Right atrium auricular region (tissue), 2 donors: Measurements from ENCODE around the gene WWOX. TPM values are rescaled to one million over a fixed set of nuclear protein-coding genes. Genes with fewer than 3 reads are reported as not detected.

ENCODE experiments used
- DNase-seq: peaks from one replicate; pipeline ENCODE4 v3.0.0-alpha.2; 2019; ENCODE audit warnings: low spot score
- H3K27ac ChIP-seq, 2 donors: fragments of 200-600 bp; sonication (generic); 1 replicate in 1 of 2; 2 replicates in 1 of 2; pipeline ENCODE4 v1.5.1; 2016 to 2019
- H3K27me3 ChIP-seq, 2 donors: fragments of 200-600 bp; sonication (generic); one replicate each; pipeline versions ENCODE4 v1.5.1 to v1.6.0; 2017 to 2019
- H3K36me3 ChIP-seq: fragments of 200-600 bp; sonication (generic); one replicate; pipeline ENCODE4 v1.5.1; 2016
- H3K4me1 ChIP-seq, 2 donors: fragments of 200-600 bp; sonication (generic); one replicate each; pipeline versions ENCODE4 v1.5.1 to v1.6.0; 2017 to 2019
- H3K4me3 ChIP-seq, 2 donors: fragments of 200-600 bp; sonication (generic); 1 replicate in 1 of 2; 2 replicates in 1 of 2; pipeline ENCODE4 v1.5.1; 2017 to 2019; ENCODE audit warnings: mild to moderate bottlenecking in 1 of 2, moderate library complexity in 1 of 2
- H3K9me3 ChIP-seq, 2 donors: fragments of 200-600 bp; sonication (generic); one replicate each; pipeline ENCODE4 v1.5.1; 2019
- total RNA-seq, 2 donors: library from RNA; depleted of rRNA; stranded (reverse); fragments of >200 nt; gene quantifications; one replicate each; pipeline ENCODE4 v1.1.0, GENCODE V29; 2016
- TF ChIP-seq, protein P1 (sequence below), 2 donors: fragments of 200-600 bp; sonication (generic); IDR thresholded peaks; one replicate each; pipeline ENCODE4 v1.5.1; 2019; ENCODE audit warnings: antibody characterized with exemption in 2 of 2

WWOX gene
- total RNA-seq, 2 donors from 2014 or later: 14.8 to 20.8 TPM

DNA sequence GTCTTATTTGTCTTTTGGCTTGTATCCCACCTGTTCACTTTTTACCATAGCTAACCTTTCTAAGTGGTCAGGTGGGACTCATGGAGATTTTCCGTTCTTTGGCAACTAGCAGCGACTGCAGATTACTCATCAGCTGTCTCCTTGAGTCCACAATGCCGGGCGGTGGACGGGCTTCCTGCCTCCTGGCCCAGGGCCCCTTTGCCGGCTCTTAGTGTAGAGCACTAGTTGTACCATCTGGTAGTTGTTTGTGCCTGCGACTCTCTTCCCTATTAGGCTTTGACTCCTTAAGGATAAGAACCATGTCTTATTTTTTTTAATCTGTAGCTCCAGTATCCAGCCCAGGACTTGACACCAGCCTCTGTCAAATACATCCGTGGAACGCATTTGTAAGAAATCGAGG lies 399.9 kb downstream of the WWOX start:
- Histone ChIP-seq H3K27ac (no peak overlapping the region), H3K4me3 (no peak overlapping the region), H3K9me3 (no peaks in the 10 kb centered on the region), H3K27me3 (no peaks in the 10 kb centered on the region), H3K36me3 (no peaks in the 10 kb centered on the region), H3K4me1 (no peaks in the 10 kb centered on the region)
- TF ChIP-seq, protein P1, sequence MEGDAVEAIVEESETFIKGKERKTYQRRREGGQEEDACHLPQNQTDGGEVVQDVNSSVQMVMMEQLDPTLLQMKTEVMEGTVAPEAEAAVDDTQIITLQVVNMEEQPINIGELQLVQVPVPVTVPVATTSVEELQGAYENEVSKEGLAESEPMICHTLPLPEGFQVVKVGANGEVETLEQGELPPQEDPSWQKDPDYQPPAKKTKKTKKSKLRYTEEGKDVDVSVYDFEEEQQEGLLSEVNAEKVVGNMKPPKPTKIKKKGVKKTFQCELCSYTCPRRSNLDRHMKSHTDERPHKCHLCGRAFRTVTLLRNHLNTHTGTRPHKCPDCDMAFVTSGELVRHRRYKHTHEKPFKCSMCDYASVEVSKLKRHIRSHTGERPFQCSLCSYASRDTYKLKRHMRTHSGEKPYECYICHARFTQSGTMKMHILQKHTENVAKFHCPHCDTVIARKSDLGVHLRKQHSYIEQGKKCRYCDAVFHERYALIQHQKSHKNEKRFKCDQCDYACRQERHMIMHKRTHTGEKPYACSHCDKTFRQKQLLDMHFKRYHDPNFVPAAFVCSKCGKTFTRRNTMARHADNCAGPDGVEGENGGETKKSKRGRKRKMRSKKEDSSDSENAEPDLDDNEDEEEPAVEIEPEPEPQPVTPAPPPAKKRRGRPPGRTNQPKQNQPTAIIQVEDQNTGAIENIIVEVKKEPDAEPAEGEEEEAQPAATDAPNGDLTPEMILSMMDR (IDR thresholded peaks at IDR 0.05): no peak
- DNase-seq: no peak

DNA sequence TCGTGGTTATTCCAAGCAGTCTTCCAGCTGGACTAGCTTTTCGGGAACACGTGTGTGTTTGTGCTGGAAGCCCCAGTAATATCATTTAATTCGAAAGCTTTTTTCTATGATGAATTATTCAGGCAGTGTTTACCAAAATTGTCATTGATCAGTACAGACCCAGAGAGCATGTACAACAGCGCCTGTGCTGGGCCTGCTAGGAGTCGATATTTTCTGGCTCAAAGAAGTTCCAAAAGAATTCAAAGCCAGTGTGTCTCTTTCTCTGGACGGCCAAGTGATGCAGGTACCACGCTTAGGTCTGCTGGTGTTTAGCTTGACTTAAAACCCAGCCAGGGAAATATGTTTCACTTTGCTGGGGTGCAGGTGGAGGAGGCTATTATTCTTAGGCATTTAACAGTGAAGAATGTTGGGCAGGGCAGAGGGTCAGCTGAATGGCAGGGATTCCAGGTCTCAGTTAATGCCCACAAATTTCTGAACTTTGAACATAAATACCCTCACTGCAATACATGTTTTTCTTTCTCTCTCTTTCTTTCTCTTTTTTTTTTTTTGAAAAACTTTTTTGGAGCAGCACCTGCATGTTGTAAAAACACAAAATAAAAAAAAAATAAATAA lies 401.3 kb downstream of the WWOX start:
- Histone ChIP-seq H3K4me3 (no peak overlapping the region), H3K27me3 (no peaks in the 10 kb centered on the region), H3K4me1 (peaks cover 0 to 8% of the 10 kb centered on the region in 2 donors), H3K9me3 (no peaks in the 10 kb centered on the region), H3K36me3 (no peaks in the 10 kb centered on the region), H3K27ac (no peak overlapping the region)
- DNase-seq: no peak
- TF ChIP-seq, protein P1 (IDR thresholded peaks at IDR 0.05): no peak

DNA sequence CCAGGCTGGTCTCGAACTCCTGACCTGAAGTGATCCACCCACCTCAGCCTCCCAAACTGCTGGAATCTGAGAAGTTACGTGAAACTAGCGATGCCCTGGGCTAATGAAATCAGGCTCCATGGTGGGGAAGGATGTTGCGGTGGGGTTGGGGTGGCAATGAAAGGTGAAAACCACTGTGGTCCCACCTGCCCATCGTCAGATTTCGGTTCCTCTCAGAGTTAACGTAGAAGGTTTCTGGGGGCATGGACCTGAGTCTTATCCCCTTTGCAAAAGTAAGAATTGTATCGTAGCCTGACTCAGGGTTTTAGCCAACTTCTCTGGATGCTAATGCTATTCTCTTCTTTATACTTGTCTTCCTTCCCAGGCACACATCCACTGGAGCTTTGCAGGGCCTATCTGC lies 402.3 kb downstream of the WWOX start:
- no peaks in the 10 kb centered on the region for H3K27me3 ChIP-seq
- no peaks in the 10 kb centered on the region for H3K9me3 ChIP-seq
- no peak overlapping the region for H3K27ac ChIP-seq
- no peak for DNase-seq
- H3K4me3 ChIP-seq: no peak overlapping the region
- H3K4me1 ChIP-seq: peaks cover 0 to 11% of the 10 kb centered on the region in 2 donors
- no peaks in the 10 kb centered on the region for H3K36me3 ChIP-seq
- TF ChIP-seq, protein P1 (IDR thresholded peaks at IDR 0.05): no peak

DNA sequence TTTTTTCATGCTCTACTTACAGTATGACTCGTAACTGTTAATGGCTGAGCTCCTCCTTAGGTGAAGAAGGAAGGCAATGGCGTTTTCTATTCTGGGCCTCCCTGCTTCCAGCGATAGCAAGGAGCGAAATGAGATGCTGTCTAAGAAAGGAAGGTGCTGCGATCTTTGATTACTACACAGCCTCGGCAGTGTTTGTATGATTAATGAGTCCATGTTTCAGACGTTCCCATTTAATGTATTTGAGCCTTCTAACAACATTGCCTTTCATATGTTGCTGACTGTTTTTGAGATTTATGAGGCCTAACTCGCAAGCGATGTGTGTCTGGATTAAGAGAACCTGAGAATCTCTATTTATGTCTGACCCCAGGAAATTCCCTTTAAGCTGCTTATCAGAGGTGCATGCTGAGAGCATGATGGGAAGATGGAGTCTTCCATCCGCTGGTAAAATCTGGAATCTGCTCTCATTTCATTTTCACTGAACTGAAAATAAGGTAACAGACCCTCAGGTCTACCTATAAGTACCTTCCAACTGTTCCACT lies 403.4 kb downstream of the WWOX start:
- no peaks in the 10 kb centered on the region for H3K9me3 ChIP-seq
- TF ChIP-seq, protein P1 (IDR thresholded peaks at IDR 0.05): no peak
- no peaks in the 10 kb centered on the region for H3K27me3 ChIP-seq
- no peak for DNase-seq
- no peak overlapping the region for H3K27ac ChIP-seq
- no peak overlapping the region for H3K4me3 ChIP-seq
- no peaks in the 10 kb centered on the region for H3K36me3 ChIP-seq
- peaks cover 0 to 11% of the 10 kb centered on the region in 2 donors for H3K4me1 ChIP-seq

- peaks cover 0 to 11% of the 10 kb centered on the region in 2 donors for H3K4me1 ChIP-seq
- H3K4me3 ChIP-seq: no peak overlapping the region
- H3K27ac ChIP-seq: no peak overlapping the region
- H3K36me3 ChIP-seq: no peaks in the 10 kb centered on the region
- DNase-seq: peak; percentile 69
- no peaks in the 10 kb centered on the region for H3K9me3 ChIP-seq
- TF ChIP-seq, protein P1 (IDR thresholded peaks at IDR 0.05): peak; percentile 84 to 90
- H3K27me3 ChIP-seq: no peaks in the 10 kb centered on the region
Measured at GRCh38 chr16:78503602-78504001, 404.1 kb downstream of the WWOX start.
